Ishikawa (cell line): ENCODE measurements around the gene PRKRIP1.
A peak's percentile ranks its signal among the peaks of the same experiment; 100 is the strongest.
"Not testable (repeated sequence)": the region's sequence is repeated elsewhere in the genome, so short reads cannot be mapped to it uniquely, and the experiment has no call there.

Experiments used
- CEBPB ChIP-seq: IDR thresholded peaks from 2 replicates; pipeline ENCODE4 v1.6.1; 2012
- CREB1 ChIP-seq: IDR thresholded peaks from 2 replicates; pipeline ENCODE4 v1.6.1; 2012; ENCODE audit warnings: low read depth
- EGR1 ChIP-seq: IDR thresholded peaks from 2 replicates; pipeline ENCODE4 v1.6.1; 2012
- EP300 ChIP-seq: IDR thresholded peaks from 2 replicates; pipeline ENCODE4 v1.6.1; 2012; ENCODE audit warnings: borderline replicate concordance
- FOXM1 ChIP-seq: IDR thresholded peaks from 2 replicates; pipeline ENCODE4 v1.6.1; 2012; ENCODE audit warnings: low read depth, borderline replicate concordance
- MAX ChIP-seq: IDR thresholded peaks from 2 replicates; pipeline ENCODE4 v1.6.1; 2012
- NFIC ChIP-seq: IDR thresholded peaks from 2 replicates; pipeline ENCODE4 v1.6.1; 2012
- RAD21 ChIP-seq: IDR thresholded peaks from 2 replicates; pipeline ENCODE4 v1.6.1; 2012; ENCODE audit warnings: low read depth
- REST ChIP-seq: IDR thresholded peaks from 2 replicates; pipeline ENCODE4 v1.6.1; 2012; ENCODE audit warnings: low read depth, mild to moderate bottlenecking
- TAF1 ChIP-seq: IDR thresholded peaks from 2 replicates; pipeline ENCODE4 v1.6.1; 2012; ENCODE audit warnings: low read depth, mild to moderate bottlenecking
- TCF12 ChIP-seq: IDR thresholded peaks from 2 replicates; pipeline ENCODE4 v1.6.1; 2012; ENCODE audit warnings: low read depth
- TEAD4 ChIP-seq: IDR thresholded peaks from 2 replicates; pipeline ENCODE4 v1.6.1; 2012
- USF1 ChIP-seq: IDR thresholded peaks from 2 replicates; pipeline ENCODE4 v1.6.1; 2012
- YY1 ChIP-seq: IDR thresholded peaks from 2 replicates; pipeline ENCODE4 v1.6.1; 2012; ENCODE audit warnings: low read depth
- ZBTB7A ChIP-seq: IDR thresholded peaks from 2 replicates; pipeline ENCODE4 v1.6.1; 2012; ENCODE audit warnings: low read depth

Gene PRKRIP1

GRCh38 chr7:102395873-102396709, at the start of gene PRKRIP1:
TSS of gene PRKRIP1 (plus strand) at chr7:102396363. CDS start at chr7:102396412, 49 bp downstream.
- TF ChIP-seq USF1 (no peak), EP300 (no peak), RAD21 (no peak), TAF1 (no peak; the same call in 1 of the 2 replicates), TCF12 (peak; percentile 50), EGR1 (no peak), REST (no peak), TEAD4 (no peak), FOXM1 (no peak), CREB1 (peak; percentile 94), NFIC (peak; percentile 40; the same call in 1 of the 2 replicates), MAX (no peak; the same call in 1 of the 2 replicates), ZBTB7A (no peak), YY1 (peak; percentile 22; the same call in 1 of the 2 replicates), CEBPB (peak; percentile 38; the same call in 1 of the 2 replicates)

GRCh38 chr7:102356344-102356743, 39.8 kb upstream of the PRKRIP1 start, which contains the start of gene SPDYE6:
TSS of gene SPDYE6 (minus strand) at chr7:102356444. CDS start at chr7:102356023, 421 bp downstream.
- not testable (repeated sequence) for TF ChIP-seq TCF12, YY1, RAD21

- TF ChIP-seq TEAD4, result peak; percentile 7; the same call in 1 of the 2 replicates
- TF ChIP-seq TAF1, result peak; percentile 79
- TF ChIP-seq RAD21, result 0 out of 2 replicates have a peak, but pooled peaks have one; percentile 1
- TF ChIP-seq USF1, result peak; percentile 26; the same call in 1 of the 2 replicates
- peak; percentile 67 for TF ChIP-seq EGR1
- TF ChIP-seq MAX, result peak; percentile 84
Measured at GRCh38 chr7:102363549-102364393, 32.4 kb upstream of the PRKRIP1 start.

- no peak for TF ChIP-seq REST
Measured at GRCh38 chr7:102376964-102377466, 19.1 kb upstream of the PRKRIP1 start.

- peak; percentile 31; the same call in 1 of the 2 replicates for TF ChIP-seq CEBPB
- TF ChIP-seq EP300, result no peak
- TF ChIP-seq NFIC, result no peak
- TF ChIP-seq TEAD4, result no peak
- TF ChIP-seq EGR1, result no peak
Measured at GRCh38 chr7:102387064-102387463, 9.1 kb upstream of the PRKRIP1 start.

GRCh38 chr7:102389810-102390209, 6.4 kb upstream of the PRKRIP1 start:
- TF ChIP-seq REST (no peak), USF1 (no peak), TAF1 (no peak), CEBPB (no peak), MAX (no peak), TCF12 (no peak), EGR1 (no peak), RAD21 (no peak), NFIC (no peak), YY1 (no peak), EP300 (no peak), CREB1 (no peak), TEAD4 (no peak), FOXM1 (no peak), ZBTB7A (no peak)
